Calu3 (cell line): ENCODE data around the gene RNASE2. TPM values are rescaled to one million over a fixed set of nuclear protein-coding genes. Genes with fewer than 3 reads are reported as not detected.
"Not testable (repeated sequence)": the region's sequence is repeated elsewhere in the genome, so short reads cannot be mapped to it uniquely, and the experiment has no call there.

Experiments used
- BruUV-seq: library from RNA; stranded (reverse); fragments of 400-500 nt; replicated peaks from 2 replicates; lab custom pipeline; 2021; lab: Mats Ljungman, UMichigan
- CTCF ChIA-PET: fragments of 300-600 bp; sonication (Branson Sonifier 250); formaldehyde crosslinking; loops from one replicate; lab custom pipeline; 2022; ENCODE audit warnings: antibody characterized with exemption; lab: Charles Lee
- DNase-seq: peaks from one replicate; pipeline ENCODE4 v3.0.0; 2022
- H3K27ac Mint-ChIP-seq: one replicate; pipeline ENCODE4 v1.8.0; 2022; ENCODE audit warnings: mixed read lengths; ENCODE audit not compliant: unreplicated experiment
- H3K27me3 Mint-ChIP-seq: one replicate; pipeline ENCODE4 v1.8.0; 2022; ENCODE audit warnings: mixed read lengths; ENCODE audit not compliant: unreplicated experiment
- H3K36me3 Mint-ChIP-seq: one replicate; pipeline ENCODE4 v1.8.0; 2022; ENCODE audit warnings: mild to moderate bottlenecking, moderate library complexity, mixed read lengths; ENCODE audit not compliant: insufficient read depth, unreplicated experiment
- H3K4me1 Mint-ChIP-seq: one replicate; pipeline ENCODE4 v1.8.0; 2022; ENCODE audit warnings: mild to moderate bottlenecking, low read depth, mixed read lengths; ENCODE audit not compliant: unreplicated experiment
- H3K4me3 Mint-ChIP-seq: one replicate; pipeline ENCODE4 v1.8.0; 2022; ENCODE audit warnings: mild to moderate bottlenecking, low read depth, moderate library complexity, mixed read lengths; ENCODE audit not compliant: unreplicated experiment
- H3K9me3 Mint-ChIP-seq: one replicate; pipeline ENCODE4 v1.8.0; 2022; ENCODE audit warnings: low read depth, mixed read lengths; ENCODE audit not compliant: unreplicated experiment
- intact Hi-C: fragments of 100-400 bp; cut with micrococcal nuclease; formaldehyde crosslinking; loops from one replicate; pipeline ENCODE4 v1.10.0; 2022; ENCODE audit not compliant: unreplicated experiment
- total RNA-seq: library from RNA; stranded (reverse); gene quantifications from 2 replicates; pipeline ENCODE4 v1.2.3, GENCODE V29; 2022
- TF ChIP-seq, protein P1 (sequence below): fragments of 200-600 bp; IDR thresholded peaks from one replicate; pipeline ENCODE4 v1.8.0; 2022; ENCODE audit warnings: antibody characterized with exemption; ENCODE audit not compliant: unreplicated experiment

RNASE2 gene
- total RNA-seq, 1 experiment from 2014 or later, result not detected

- BruUV-seq, result no TSS peak
- H3K4me1 Mint-ChIP-seq, result no peaks in the 10 kb centered on the region
- CTCF ChIA-PET, result no interaction called here
- TF ChIP-seq, protein P1, sequence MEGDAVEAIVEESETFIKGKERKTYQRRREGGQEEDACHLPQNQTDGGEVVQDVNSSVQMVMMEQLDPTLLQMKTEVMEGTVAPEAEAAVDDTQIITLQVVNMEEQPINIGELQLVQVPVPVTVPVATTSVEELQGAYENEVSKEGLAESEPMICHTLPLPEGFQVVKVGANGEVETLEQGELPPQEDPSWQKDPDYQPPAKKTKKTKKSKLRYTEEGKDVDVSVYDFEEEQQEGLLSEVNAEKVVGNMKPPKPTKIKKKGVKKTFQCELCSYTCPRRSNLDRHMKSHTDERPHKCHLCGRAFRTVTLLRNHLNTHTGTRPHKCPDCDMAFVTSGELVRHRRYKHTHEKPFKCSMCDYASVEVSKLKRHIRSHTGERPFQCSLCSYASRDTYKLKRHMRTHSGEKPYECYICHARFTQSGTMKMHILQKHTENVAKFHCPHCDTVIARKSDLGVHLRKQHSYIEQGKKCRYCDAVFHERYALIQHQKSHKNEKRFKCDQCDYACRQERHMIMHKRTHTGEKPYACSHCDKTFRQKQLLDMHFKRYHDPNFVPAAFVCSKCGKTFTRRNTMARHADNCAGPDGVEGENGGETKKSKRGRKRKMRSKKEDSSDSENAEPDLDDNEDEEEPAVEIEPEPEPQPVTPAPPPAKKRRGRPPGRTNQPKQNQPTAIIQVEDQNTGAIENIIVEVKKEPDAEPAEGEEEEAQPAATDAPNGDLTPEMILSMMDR, result no peak
- no peak overlapping the region for H3K4me3 Mint-ChIP-seq
- peaks cover 63% of the 10 kb centered on the region for H3K27me3 Mint-ChIP-seq
- intact Hi-C loops, result no loop called here
- no peak overlapping the region for H3K27ac Mint-ChIP-seq
- no peaks in the 10 kb centered on the region for H3K9me3 Mint-ChIP-seq
- no peaks in the 10 kb centered on the region for H3K36me3 Mint-ChIP-seq
- DNase-seq, result no peak
Observed at GRCh38 chr14:20956376-20956976, 1.2 kb downstream of the RNASE2 start.

GRCh38 chr14:20958946-20959345 is 3.7 kb downstream of the RNASE2 start:
- DNase-seq, H3K27ac Mint-ChIP-seq, H3K36me3 Mint-ChIP-seq, H3K9me3 Mint-ChIP-seq, H3K4me3 Mint-ChIP-seq, CTCF ChIA-PET, H3K4me1 Mint-ChIP-seq, intact Hi-C loops, BruUV-seq: not testable (repeated sequence)
- H3K27me3 Mint-ChIP-seq, result peaks cover 54% of the 10 kb centered on the region

DNA sequence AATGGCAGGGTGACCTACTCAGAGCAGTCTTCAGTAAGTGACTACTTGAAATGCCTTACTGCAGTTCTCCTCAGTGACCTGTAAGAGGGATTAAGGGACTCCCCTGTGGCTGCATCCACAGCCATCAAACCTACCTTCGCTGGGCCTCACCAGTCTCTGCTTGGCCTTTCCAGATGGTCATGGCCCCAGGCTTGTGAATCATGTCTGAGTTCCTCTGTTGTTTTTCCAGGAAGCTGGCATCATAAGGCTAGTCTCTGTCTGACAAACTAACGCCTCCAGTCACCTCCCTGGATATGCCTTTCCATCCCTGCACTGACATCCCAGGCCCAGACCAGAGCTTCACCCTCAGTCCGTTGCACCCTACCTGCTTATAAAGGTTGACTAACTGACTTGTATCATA is 14.0 kb downstream of the RNASE2 start:
- CTCF ChIA-PET, result no interaction called here
- Mint-ChIP-seq H3K36me3 (peaks cover 10% of the 10 kb centered on the region), H3K4me3 (no peak overlapping the region), H3K9me3 (no peaks in the 10 kb centered on the region), H3K4me1 (peaks cover 17% of the 10 kb centered on the region), H3K27ac (no peak overlapping the region), H3K27me3 (peaks cover 28% of the 10 kb centered on the region)
- BruUV-seq, result no TSS peak
- intact Hi-C loops, result no loop called here
- TF ChIP-seq, protein P1, result no peak
- no peak for DNase-seq

DNA sequence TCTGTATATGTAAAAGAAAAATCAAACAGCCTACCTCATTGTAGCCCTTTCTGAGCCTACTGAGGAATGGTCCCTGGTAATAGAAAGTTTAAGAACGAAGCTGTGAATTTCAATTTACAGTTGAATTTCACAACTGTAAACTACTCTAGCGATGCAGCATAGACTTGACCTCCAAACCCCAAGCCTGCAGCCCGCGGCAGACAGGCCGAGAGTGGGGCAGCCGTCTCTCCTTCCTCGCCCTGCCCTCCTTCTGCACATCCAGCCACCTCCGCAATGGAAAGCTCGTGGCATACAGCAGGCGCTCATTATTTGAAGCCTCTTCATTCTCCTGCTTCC is 15.3 kb downstream of the RNASE2 start:
- CTCF ChIA-PET, result interaction anchor here (0.5 to 3.0 kb wide), 16 partner anchors 8 to 324 kb away, joined by 3 to 33 read pairs (median 4); partner anchors contain the start of gene SLC39A2
- Mint-ChIP-seq H3K4me3 (peak overlapping the region; percentile 85), H3K36me3 (peaks cover 10% of the 10 kb centered on the region), H3K27ac (no peak overlapping the region), H3K4me1 (peaks cover 17% of the 10 kb centered on the region), H3K9me3 (no peaks in the 10 kb centered on the region), H3K27me3 (peaks cover 28% of the 10 kb centered on the region)
- TF ChIP-seq, protein P1, result no peak
- no peak for DNase-seq
- intact Hi-C loops, result loop anchor here (5.0 kb wide), 1 partner anchor 273 kb away; no protein-coding TSS in a partner anchor
- BruUV-seq, result no TSS peak
